GM18526 (cell line): Measurements from ENCODE around the gene ST7.

Source experiments
- POLR2A ChIP-seq: IDR thresholded peaks from 3 replicates; pipeline ENCODE4 v1.6.1; 2011; ENCODE audit not compliant: insufficient read length; ENCODE audit errors: extremely low read depth

Gene ST7

DNA sequence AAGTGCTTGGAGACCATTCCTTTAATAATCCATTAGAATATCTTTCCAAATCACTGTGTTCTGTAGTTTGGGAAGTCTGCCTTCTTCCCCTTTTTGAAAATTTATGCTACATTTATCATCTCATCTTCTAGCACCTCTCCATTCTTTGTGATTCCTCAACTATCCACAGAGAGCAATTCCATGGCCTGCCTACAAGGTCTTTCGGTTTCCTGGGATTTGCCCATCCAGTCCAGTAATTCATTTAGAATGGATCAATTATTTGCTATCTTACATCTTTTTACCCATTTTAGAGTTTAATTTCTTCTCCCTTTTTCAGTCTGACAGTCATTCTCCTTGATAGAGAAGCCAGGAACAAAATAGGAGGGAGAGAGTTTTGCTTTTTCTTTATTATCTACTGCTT lies 179.8 kb downstream of the ST7 start:
- no peak for TF ChIP-seq POLR2A

DNA sequence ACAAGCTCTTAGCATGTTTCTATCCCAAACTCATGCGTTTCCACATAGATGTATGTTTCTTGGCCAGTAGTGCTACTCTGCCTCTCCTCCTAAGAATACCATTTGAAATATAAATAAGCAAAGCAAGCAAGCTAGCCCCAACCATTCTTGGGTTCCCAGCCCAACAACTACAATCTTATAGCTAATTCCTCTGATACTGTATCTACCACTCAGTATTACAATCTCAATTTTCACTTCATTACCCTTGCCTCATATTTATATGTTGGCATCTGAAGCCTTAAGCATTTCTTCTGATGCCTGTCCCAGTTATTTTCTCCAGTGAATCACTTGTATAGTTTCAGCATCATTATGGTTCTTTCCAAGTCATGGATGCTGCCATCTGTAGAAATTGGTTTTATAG lies 181.1 kb downstream of the ST7 start:
- no peak for TF ChIP-seq POLR2A

DNA sequence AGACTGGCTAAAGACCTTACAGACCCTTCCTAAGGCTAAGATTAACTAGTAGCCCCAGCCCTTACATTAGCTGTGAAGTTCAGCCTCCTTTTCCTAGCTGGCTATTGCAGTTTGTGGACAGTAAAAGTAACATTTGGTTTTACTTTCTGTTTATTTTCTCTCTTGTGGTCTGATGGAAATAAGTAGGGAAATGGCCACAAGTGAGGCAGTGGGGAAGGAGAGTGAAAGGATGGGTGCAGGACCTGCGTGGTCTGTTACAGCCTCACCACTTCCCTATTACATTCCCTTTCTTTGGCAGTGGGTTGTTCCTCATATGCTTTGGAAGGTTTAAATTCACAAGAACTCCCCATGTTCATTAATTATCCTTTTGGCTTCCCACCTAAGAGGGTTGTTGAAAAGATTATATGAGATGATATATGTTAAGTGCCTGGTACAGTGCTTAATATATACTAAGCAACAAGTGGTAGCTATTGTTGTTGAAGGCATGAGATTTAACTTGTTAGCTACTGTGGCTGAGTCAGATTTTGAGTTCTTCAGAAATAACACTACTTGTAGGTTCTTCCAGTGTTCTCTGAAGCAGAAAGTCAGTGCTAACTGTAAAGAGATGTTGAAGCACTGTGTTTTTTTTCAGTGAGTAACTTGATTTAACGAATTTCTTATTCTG lies 181.7 kb downstream of the ST7 start:
- TF ChIP-seq POLR2A, result no peak

GRCh38 chr7:117135553-117135891 lies 182.2 kb downstream of the ST7 start:
- no peak for TF ChIP-seq POLR2A

- TF ChIP-seq POLR2A, result no peak
Observed at GRCh38 chr7:117137868-117138267, 184.6 kb downstream of the ST7 start.

DNA sequence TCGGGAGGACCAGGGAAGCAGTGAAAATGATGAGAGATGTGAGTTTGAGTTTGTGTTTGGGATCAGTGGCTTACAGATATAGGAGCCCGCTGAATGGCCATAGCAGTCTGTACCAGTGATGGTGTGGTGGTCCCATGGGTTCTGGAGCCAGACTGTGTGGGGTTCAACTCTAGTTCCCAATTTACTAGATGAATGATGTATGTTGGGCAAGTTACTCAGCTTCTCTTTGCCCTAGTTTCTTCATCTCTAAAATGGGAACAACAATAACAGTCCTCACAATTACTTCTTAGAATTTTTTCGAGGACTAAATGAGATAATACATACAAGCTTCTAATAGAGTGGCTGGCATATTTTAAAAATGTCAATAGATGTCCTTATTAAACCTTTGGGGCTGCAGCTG lies 185.2 kb downstream of the ST7 start:
- no peak for TF ChIP-seq POLR2A

- no peak for TF ChIP-seq POLR2A
Observed at GRCh38 chr7:117138981-117139380, 185.7 kb downstream of the ST7 start.

GRCh38 chr7:117139397-117139984 lies 186.2 kb downstream of the ST7 start:
- TF ChIP-seq POLR2A, result no peak

DNA sequence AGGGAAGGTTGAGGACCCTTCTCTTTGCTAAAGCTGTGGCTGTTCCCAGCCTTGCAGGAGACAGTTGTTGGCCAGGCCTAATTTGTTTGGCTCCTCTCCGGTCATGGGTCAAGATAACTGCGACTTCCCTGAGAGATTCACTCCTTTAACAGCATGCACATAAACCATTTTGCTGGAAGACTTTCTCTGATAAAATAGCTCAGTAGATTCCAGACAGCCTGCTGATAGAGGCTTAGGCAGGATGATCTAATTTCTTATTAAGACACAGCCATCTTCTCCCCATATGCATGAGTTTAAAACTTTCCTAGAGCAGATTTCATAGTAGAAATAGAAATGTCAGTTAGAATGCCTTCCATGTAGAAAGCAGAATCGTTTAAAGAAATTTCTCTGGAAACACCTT lies 187.6 kb downstream of the ST7 start:
- no peak for TF ChIP-seq POLR2A

DNA sequence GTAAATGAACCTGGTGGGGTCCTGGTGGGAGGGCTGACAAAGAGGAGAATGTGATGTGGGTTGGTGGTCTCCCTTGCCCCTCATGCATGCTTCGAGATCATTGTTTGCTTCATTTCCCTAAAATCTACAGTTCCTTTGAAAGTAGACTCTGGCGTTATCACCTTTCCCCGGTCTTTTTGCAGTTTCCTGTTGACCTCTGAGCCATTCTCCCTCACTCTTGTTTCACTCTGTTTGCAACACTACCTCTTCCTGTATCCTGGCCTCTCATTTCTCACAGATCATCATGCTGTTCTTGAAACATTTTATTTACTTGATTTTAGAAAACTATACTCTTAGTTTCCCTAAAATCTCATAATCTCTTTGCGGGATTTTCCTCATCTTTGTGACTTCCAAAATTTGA lies 189.8 kb downstream of the ST7 start:
- no peak for TF ChIP-seq POLR2A

GRCh38 chr7:117143580-117143979 lies 190.3 kb downstream of the ST7 start:
- TF ChIP-seq POLR2A, result no peak

DNA sequence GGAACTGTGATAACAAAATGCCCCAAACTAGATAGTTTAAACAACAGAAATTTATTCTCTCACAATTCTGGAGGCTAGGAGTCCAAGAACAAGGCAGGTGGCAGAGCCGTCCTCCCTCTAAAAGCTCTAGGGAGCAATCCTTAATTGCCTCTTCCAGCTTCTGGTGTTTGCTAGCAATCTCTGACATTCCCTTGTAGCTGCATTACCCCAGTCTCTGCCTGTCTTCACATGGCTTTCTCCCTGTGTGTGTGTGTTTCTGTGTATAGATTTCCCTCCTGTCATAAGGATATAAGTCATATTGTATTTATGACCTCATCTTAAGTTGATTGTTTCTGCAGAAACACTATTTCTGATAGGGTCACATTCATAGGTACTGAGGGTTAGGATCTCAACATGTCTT lies 192.0 kb downstream of the ST7 start:
- TF ChIP-seq POLR2A, result no peak

DNA sequence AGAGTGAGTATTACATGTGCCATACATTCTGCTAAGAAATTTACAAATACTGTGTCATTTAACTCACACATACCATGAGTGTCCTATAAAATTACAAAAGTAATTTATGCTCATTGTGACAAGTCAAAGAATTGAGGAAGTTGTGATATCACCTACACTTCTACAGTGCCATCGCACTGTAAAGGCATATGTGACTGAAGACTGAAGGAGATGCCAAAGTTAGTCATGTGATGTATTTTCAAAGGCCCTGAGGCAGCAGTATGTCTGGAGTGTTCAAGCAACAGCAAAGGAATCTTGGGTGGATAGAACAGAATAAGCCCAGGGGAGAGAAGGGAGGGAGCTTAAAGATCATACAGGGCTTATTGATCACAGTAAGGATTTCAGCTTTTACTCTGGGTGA lies 192.8 kb downstream of the ST7 start:
- no peak for TF ChIP-seq POLR2A

- no peak for TF ChIP-seq POLR2A
Observed at GRCh38 chr7:117146511-117146910, 193.2 kb downstream of the ST7 start.

DNA sequence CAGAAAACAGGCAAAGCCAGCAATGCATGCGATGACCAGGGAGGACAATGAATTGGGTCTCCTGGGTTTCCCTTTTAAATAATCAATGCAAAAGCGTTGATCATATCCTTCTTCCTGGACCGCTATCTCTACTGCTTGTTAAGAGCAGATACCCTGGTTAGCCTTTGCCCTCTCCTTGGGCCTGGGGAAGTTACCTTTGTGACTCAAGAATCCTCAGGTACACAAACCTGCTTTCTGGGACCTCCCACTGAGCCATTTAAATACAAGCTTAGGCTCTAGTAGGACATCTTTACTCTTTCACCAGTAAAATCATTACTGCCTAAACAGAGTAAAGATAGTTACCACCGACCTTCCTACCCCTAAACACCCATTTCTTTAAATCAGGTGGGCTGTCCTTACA lies 195.7 kb downstream of the ST7 start:
- TF ChIP-seq POLR2A, result no peak

GRCh38 chr7:117149692-117150091 lies 196.4 kb downstream of the ST7 start:
- TF ChIP-seq POLR2A, result no peak

DNA sequence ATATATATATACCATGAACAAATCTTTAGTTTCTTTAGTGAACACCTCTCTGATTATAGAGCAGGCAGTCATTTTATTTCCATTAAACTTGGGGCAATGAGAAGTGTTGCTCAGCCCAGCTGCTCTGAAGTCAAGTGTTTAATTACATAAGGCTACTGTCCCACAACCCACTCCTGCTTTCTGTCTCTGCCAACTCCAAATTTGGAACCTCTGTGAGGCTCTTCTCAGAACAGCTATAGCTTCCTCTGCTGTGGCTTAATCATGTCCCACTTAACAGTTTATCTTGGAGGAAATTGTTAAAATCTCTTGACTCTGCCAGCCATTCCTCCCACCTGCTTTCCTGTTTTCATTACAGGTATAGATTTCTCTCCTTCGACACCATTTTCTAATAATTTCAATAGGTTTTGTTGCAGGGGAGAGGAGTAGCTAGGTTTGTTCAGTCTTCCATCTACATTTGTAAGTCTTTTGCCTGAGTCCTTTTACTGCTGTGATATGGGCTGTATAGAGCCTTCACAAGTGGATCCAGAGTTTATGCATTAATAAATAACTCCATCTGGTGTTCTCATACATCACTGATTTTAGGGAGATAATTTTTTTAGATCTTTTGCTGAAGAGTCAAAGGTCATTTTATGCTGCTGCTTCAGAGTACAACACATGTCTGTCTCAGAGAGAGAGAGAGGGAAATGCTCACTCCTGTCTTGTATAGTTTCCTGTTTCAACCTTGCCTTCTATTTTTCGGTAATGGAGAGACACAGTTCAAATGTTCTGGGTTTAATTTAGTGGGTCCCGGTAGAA lies 199.1 kb downstream of the ST7 start:
- no peak for TF ChIP-seq POLR2A

GRCh38 chr7:117153016-117153545 lies 199.8 kb downstream of the ST7 start:
- no peak for TF ChIP-seq POLR2A
